ENCODE data around the gene LRP5.

The LRP5 gene

GRCh38 chr11:68300076-68300830 lies 12.1 kb upstream of the LRP5 start:
- DNase-seq (ENCODE audit: low read depth), result no peak
- no peak for TF ChIP-seq CTCF (IDR thresholded peaks at IDR 0.05; ENCODE audit: insufficient read depth, low read depth, low read length, missing control alignments)

GRCh38 chr11:68302256-68302655 lies 10.1 kb upstream of the LRP5 start:
- no peak overlapping the region for H3K4me3 ChIP-seq (ENCODE audit: low read depth, low read length)
- TF ChIP-seq CTCF (IDR thresholded peaks at IDR 0.05; ENCODE audit: insufficient read depth, low read depth, low read length, missing control alignments), result no peak
- no peak for DNase-seq (ENCODE audit: low read depth)

More at GRCh38 chr11:68300076-68300830, 12.1 kb upstream of the LRP5 start:
- H3K4me3 ChIP-seq (ENCODE audit: low read depth, low read length), result no peak overlapping the region

GRCh38 chr11:68302670-68303069 lies 9.7 kb upstream of the LRP5 start:
- H3K4me3 ChIP-seq (ENCODE audit: low read depth, low read length), result no peak overlapping the region
- no peak for DNase-seq (ENCODE audit: low read depth)
- TF ChIP-seq CTCF (IDR thresholded peaks at IDR 0.05; ENCODE audit: insufficient read depth, low read depth, low read length, missing control alignments), result no peak

- DNase-seq (ENCODE audit: low read depth), result no peak
- no peak for TF ChIP-seq CTCF (IDR thresholded peaks at IDR 0.05; ENCODE audit: insufficient read depth, low read depth, low read length, missing control alignments)
- no peak overlapping the region for H3K4me3 ChIP-seq (ENCODE audit: low read depth, low read length)
Observed at GRCh38 chr11:68303083-68303482, 9.3 kb upstream of the LRP5 start.

- TF ChIP-seq CTCF (IDR thresholded peaks at IDR 0.05; ENCODE audit: insufficient read depth, low read depth, low read length, missing control alignments), result no peak
- no peak overlapping the region for H3K4me3 ChIP-seq (ENCODE audit: low read depth, low read length)
- no peak for DNase-seq (ENCODE audit: low read depth)
Observed at GRCh38 chr11:68303982-68304780, 8.2 kb upstream of the LRP5 start.

- no peak for DNase-seq (ENCODE audit: low read depth)
- TF ChIP-seq CTCF (IDR thresholded peaks at IDR 0.05; ENCODE audit: insufficient read depth, low read depth, low read length, missing control alignments), result no peak
- H3K4me3 ChIP-seq (ENCODE audit: low read depth, low read length), result no peak overlapping the region
Observed at GRCh38 chr11:68306636-68307035, 5.8 kb upstream of the LRP5 start.
